ENCODE data around the gene SHC3.

The SHC3 gene

GRCh38 chr9:89153232-89154017 is 25.2 kb downstream of the SHC3 start:
- no peak for DNase-seq

DNA sequence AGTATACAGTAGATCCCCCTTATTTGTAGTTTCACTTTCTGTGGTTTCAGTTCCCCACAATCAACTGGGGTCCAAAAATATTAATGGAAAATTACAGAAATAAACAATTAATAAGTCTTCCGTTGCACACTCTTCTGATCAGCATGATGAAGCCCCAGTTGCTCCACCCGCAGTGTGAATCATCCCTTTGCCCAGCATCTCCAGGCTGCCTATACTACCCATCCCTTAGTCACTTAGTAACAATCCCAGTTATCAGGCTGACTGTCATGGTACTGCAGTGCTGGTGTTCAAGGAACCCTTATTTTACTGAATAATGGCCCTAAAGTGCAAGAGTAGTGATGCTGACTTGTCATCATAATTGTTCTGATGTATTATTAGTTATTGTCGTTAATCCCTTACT is 28.9 kb downstream of the SHC3 start:
- no peak for DNase-seq

GRCh38 chr9:89145097-89145496 is 33.5 kb downstream of the SHC3 start:
- no peak for DNase-seq

DNA sequence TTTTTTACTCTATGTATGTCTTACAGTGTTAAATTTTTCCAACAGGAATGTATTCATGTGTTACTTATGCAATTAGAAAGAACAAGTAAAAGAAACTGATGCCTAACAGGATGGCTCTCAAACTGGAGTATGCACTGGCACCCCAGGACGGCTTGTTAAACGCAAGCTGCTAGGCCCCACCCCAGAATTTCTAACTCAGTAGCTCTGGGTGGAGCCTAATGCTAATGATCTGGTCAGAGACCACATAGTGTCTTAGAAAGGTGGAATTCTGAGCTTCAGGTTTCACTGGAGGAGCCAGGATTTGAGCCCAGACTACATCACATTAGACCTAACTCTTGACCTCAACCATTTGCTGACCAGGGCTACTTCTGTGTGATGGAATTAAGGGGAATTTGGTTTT is 34.4 kb downstream of the SHC3 start:
- DNase-seq = no peak

DNA sequence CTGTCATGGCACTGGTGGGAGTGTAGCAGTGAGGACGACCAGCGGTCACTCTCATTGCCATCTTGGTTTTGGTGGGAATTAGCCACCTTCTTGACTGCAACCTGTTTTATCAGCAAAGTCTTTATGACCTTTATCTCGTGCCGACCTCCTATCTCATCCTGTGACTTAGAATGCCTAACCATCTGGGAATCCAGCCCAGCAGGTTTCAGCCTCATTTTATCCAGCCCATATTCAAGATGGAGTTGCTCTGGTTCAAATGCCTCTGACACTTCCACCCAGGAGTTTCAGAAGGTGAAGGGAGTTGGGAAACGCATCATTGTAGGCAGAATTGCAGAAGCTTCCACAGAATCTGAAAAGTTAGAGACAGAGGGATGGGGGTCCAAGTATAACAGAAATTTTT is 35.4 kb downstream of the SHC3 start:
- DNase-seq = no peak

GRCh38 chr9:89139455-89139854 is 39.2 kb downstream of the SHC3 start:
- no peak for DNase-seq

DNA sequence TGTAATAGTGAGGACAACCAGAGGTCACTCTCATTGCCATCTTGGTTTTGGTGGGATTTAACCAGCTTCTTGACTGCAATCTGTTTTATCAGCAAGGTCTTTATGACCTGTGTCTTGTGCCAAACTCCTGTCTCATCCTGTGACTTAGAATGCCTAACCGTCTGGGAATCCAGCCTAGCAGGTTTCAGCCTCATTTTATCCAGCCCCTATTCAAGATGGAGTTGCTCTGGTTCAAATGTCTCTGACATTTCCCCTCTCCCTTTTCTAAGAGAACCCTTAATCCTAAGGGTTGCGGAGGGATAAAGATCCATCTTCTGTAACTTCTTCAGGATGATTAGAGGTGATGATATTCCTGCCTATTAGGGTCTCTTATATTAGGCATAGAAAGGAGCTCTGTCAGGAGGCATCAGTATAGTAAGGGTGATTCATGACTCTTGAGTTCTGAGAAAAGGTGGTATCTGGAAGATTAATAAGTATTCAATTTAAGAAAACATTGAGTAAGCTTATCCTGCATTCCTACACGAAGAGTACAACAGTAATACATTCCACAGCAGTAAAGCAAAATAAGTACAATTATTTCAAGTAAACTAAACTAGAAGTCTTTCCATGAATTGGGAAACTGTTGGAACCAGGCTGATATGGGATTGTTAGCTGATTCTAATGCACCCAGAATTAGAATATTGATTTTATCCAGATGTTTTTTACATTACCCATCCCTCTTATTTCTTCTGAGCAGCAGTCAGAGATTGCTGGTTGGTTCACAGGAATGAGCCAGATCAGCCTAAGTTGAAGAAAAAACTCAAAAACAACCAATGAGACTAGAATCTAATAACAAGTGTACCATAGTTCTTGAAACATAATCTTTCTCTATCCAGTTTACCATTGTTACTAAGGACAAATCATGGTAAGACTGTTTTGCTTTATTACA is 39.9 kb downstream of the SHC3 start:
- DNase-seq = no peak

DNA sequence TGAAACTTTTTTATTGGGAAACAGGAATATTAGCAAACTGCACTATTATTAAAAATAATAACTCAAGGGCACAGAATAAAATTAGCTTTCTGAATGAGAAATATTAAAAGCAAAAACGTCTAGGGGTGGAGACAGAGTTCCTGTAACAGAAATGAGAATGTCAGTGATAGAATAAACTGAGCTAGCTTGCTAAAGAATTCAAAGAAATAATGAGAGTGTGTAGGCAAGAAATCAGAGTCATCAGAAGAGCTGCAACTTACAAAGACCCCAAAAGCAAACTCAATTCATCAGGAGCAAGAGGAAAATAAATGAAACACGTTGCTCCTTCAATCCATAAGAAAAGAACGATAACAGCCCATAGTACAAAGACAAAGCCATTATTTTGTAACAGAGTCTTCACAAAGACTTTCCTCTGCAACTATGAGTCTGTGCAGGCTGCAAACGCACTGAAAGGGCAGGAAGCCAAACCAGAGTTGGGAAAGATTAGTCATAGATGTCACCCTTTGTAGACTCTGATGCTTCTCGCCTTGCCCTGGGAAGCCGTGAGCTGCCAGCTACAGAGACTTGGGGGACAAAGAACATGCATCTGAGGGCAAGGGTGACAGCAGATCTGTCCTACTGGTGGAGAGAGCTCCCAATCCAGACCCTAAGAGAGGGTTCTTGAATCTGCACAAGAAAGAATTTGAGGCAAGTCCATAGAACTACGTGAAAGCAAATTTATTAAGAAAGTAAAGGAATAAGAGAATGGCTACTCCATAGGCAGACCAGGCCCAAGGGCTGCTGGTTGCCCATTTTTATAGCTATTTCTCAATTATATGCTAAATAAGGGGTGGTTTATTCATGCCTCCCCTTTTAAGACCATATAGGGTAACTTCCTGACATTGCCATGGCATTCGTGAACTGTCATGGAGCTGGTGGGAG is 40.8 kb downstream of the SHC3 start:
- DNase-seq = no peak

- no peak for DNase-seq
Measured at GRCh38 chr9:89135591-89136166, 42.9 kb downstream of the SHC3 start.

DNA sequence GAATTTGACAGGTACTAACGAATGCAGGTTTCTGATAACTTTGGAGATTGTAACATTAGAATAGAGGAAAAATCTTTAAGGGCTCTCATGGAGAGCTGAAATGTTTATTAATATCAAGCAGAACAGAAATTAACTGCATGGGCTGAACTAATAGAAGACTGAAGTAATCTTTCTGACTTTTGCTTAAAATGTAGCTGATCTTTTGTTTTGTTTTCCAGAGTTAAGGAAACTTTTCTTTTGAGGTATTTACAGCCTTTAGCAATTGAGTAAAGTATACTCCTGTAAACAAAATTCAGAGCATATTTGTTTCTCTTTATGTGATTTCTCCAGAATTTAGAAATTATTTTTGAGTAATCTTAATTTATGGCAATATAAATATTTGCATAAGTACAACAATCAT is 43.9 kb downstream of the SHC3 start:
- DNase-seq = no peak

GRCh38 chr9:89122949-89123348 is 55.7 kb downstream of the SHC3 start:
- DNase-seq = no peak

GRCh38 chr9:89120704-89121103 is 57.9 kb downstream of the SHC3 start:
- DNase-seq = no peak

DNA sequence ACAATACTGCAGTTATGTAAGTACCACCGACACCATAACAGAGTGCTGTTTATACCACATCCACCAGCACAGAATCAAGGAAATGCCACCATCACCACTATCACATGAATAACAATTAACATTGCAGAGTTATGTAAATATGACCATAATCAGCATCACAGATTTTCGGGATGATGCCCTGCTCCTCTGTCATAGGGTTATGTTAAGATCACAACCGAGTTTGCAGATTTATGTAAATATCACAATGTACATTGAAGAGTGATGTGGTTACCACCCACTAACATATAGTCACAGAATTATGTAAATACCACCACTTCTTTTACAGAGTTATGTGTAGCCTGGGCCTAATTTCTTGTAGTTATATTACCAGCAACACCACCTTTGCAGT is 61.8 kb downstream of the SHC3 start:
- DNase-seq = no peak

DNA sequence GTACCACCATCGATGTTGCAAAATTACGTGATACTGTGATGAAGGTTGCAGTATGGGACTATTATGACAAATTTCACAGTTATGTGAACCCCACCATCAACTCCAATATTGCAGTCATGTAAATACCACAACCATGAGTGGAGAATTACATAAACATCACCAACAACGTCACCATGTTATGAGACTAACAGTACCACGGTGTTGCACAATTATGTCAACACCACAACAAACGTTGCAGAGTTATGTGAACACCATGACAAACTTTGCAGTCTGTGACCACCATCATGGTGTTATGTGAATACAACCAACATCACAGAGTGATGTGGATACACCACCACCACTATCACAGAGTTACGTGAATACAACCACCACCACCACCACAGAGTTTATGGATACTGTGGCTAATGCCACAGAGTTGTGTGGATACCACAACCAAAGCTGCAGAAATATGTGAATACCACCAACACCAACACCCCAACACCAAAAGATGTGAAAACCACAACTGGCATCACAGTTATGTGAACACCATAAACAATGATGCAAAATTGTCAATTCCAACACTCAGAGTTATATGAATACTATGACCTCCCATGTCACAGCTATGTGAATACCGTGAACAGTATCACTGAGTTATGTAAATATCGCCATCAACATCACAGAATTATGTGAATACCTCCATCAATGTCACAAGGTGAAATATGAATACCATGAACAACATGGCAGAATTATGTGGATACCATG is 62.4 kb downstream of the SHC3 start:
- DNase-seq = no peak

DNA sequence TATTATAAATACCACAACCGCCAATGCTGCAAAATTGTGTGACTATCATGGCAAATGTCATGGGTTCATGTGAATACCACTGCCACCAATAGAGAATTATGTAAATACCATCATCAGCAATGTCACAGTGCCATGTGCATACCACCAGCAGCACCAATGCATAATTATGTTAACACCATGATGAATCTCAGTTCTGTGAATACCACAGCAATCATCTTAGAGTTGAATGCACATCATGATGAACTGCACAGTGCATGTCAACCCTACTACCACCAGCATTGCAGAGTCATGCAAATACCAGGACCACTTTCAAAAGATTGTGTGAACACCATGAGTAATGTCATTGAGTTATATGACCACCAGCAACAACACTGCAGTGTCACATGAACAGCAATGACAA is 63.2 kb downstream of the SHC3 start:
- DNase-seq = no peak

- no peak for DNase-seq
Measured at GRCh38 chr9:89114741-89115140, 63.9 kb downstream of the SHC3 start.

DNA sequence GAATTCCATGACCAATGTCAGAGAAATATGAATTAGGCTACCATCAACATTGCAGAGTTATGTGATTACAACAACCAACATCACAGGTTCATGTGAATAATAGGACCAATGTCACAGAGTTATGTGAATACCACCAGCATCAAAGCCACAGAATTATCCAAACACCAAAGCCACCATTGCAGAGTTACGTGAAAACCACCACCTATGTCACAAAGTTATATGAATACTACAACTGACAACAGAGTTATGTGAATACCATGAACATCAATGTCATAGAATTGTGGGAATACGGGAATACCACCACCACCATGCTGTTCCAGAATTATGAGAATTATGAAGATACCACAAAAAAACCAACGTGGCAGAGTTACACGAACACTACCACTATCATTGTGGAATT is 64.8 kb downstream of the SHC3 start:
- DNase-seq = no peak

DNA sequence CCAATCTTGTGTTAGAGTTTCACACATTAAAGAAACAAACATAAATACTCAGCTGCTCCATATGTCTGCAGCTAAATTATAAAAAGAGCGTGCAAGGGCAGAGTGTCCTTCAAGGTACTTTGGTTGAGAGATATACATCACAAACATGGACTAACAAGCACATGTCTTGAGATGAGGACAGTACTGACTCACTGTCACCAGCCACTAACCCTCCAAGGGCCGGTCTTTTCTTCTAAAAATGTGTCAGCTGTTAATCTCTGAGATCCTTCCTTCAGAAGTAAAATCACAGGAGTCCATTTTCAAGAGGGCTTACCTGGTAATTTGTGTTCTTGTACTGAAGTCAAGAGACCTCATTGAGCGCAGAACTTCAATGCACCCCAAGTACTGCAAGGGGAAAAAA is 66.4 kb downstream of the SHC3 start:
- DNase-seq = no peak

DNA sequence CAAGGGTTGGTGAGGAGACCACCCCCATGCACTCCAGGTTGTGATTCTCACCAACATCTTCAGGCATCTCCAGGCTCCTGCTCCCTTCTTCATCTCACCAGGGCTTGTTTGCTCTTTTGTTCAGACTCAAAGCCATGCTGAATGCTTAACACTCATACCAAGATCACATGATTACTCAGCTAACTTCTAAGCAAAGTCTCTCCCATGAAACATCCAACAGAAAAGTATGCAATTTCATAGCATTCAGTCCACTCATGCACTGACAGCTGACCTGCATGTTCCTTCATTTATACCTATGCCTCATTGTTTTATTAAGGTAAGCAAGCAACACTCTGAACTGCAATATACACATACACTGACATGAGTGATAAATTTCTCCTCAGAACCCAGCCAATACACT is 69.0 kb downstream of the SHC3 start:
- no peak for DNase-seq

DNA sequence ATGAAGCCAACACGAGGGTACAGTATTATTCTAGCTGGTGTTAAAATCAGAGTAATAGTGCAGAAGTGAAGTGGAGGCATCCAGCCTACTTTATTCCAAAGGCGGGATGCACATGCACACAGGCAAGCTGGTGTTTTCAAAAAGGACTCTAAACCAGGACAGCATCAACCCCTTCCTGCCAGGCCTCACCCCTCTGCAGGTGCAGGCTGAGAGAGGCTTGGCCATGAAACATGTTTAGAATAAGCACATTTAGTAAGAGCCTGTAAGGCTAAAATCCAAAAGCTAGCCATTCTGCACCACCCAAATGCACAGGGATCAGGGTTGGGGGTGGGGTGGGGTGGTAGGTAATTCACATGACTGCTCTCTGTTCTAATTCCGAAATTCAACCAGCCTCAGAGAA is 71.2 kb downstream of the SHC3 start:
- no peak for DNase-seq

DNA sequence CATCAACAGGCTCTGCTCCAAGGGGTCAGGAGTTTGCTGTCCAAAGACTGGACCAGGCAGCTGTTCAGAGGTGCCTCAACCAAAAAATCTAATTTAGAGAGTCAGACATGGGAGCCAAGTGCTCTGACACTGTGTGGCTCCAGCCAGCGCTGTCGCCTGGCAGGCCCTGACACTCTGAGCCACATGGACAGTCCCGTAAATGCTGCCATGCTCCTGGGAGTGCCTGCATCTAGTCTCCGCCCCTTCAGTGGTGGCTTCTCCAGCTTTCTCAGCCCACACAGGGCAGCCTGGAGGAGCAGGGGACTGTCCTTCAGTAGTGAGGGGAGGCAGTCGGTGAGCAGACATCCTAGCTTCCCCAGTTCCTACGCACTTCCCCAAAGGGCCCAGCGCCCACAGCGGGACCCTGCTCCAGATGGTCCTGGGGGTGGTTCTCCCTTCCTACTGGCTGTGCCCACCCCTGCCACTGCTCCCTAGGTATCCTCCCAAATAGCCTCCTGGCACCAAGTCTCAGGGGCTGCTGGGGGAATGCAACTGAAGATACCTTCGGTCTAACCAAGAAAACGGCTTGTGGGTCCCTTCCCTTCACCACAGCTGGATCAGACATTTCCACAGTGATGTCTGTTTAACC is 72.3 kb downstream of the SHC3 start:
- no peak for DNase-seq

GRCh38 chr9:89104821-89105220 is 73.8 kb downstream of the SHC3 start:
- DNase-seq = no peak

Measured in DMS79 treated with DMSO at 0.1 percent for 48 hours (cell line).